COLO829 (cell line): ENCODE data around the gene TBC1D3B.
"Not testable (repeated sequence)": the region's sequence is repeated elsewhere in the genome, so short reads cannot be mapped to it uniquely, and the experiment has no call there.

Experiments used
- DNase-seq: peaks from one replicate; pipeline ENCODE4 v3.0.0; 2012; ENCODE audit warnings: low spot score

The TBC1D3B gene

GRCh38 chr17:36181446-36182175, 5.2 kb upstream of the TBC1D3B start:
- not testable (repeated sequence) for DNase-seq

- DNase-seq, result not testable (repeated sequence)
Observed at GRCh38 chr17:36168836-36169235, 7.6 kb downstream of the TBC1D3B start.

GRCh38 chr17:36153895-36154610, 22.4 kb downstream of the TBC1D3B start:
- no peak for DNase-seq

DNA sequence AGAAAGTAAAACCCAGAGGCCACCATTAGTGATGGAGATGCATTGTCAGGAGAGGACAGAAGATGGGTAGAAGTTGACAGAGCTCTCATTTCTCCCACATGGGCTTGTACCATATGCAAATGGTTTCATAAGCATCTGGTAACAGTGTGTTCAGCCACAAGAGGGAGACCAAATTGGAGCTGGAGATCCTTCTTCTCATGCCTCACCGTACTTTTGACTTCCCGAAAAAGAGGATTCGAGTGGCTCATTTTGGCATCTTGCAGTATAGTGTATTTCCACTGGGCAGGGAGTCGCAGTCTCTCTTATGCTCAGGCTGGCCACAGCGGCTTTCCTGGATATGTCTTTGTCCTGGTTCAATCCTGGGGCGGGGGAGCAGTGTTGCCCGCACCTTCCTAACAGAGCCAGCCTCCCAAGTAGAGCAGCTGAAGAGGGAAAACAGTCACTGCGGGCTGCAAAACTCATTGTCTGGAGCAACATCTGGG, 23.8 kb downstream of the TBC1D3B start:
- no peak for DNase-seq

DNA sequence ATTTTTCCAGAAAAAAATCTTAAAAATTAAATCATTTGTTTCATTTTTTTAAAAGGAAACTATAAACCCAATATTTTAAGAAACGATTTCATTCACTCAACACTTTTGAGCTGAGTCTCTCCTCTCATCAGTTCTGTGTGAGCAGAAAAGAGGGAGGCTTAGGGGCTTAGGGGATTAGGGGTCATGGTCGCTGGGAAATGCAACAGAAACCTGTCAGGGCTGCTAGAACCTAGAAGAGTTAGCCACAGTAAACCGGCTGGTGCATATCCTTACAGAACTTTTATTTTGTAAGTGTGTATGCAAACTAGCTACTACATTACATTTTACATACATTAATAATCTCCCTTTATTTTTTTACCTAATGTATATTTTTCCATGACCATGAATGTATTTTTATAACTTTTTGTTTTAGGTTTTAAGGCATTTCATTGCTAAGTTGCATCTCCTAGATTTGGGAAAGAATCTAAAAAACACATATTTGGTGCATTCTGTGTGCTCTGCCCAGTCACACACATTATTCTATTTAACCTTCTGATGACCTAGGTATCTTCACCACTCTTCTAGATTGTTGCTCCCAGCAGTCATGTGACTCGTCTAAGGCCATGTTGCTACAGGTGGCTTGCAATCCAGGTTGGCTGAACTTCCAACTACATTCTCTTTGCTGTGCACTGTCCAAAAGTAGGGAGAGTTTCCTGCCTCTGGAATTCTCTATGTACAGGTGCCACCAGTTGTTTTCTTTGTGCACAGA, 24.4 kb downstream of the TBC1D3B start:
- DNase-seq, result no peak

DNA sequence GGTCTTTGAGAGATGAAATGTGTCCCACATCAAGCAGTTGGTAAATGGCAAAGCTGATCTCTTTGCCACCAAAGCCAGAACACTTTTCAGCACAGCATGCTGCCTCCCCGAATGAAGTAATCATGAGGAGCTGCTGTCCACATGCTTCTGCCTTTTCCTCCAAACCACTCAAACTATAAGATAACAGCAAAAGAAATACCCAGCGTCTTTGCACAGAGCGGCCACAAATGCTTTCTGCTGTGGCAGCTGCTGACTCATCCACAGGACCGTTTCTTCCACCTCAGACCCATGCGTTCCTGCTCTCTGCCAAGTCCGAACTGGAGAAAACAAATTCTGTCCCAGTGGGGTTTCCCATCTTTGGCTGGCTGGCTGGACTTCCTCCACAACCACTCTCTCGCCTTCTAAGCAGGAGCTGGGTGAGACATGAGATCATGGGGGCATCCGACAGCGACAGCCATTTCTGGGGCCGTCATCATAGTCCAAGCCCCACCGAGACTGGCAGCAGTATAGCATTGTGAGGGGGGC, 27.1 kb downstream of the TBC1D3B start:
- no peak for DNase-seq

DNA sequence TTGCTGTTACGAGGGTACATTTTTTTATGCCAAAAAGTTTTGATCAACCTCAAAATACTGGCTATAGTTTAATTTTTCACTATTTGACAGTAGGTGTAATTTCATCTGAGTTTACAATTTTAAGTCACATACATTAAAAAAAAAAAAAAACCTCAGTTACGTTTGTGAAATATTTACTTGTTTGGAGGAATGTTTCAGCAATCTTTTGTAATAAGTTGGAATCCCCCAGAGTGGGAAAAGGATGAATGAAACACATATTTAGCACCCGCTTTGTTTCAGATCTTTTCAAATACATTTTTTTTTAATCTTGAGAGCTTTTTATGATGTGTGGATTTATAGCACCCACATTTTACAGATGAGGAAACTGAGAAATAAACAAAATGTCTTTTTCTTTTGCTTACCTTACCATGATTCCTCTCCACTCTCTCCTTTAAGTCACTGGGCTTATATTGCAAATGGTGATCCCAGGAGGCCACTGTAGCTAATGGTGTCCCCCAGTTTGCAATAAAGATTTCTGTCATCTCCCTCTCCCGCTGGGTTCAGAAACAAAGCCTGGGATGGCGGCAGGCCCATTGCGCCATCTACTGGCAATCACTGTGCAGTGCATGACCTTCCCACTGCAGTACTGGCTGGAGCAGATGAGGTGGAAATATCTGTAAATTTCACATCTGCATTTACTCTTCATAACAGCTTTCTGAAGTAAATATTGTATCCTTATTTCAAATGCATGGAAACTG, 27.7 kb downstream of the TBC1D3B start:
- peak; percentile 68 for DNase-seq

DNA sequence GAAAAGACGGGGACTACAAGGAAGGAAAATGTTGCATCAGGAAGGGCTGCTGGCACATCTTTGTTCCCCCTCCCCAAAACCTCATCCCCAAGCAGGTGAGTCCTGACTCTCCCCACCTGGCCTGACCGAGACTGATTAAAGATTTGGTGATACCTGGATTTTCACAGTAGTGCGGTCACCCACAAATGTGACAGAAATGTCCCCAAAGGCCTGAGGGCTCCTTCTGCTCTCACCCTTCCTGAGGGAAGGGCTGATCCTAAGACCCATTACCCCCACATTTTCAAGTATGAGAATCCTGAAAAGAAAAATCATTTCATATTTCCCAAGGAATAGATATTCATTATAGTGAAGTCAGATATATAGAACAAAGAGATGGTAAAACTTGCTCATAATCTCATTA, 28.8 kb downstream of the TBC1D3B start:
- no peak for DNase-seq

- no peak for DNase-seq
Observed at GRCh38 chr17:36144981-36145729, 31.3 kb downstream of the TBC1D3B start.

GRCh38 chr17:36144014-36144413, 32.4 kb downstream of the TBC1D3B start:
- no peak for DNase-seq

DNA sequence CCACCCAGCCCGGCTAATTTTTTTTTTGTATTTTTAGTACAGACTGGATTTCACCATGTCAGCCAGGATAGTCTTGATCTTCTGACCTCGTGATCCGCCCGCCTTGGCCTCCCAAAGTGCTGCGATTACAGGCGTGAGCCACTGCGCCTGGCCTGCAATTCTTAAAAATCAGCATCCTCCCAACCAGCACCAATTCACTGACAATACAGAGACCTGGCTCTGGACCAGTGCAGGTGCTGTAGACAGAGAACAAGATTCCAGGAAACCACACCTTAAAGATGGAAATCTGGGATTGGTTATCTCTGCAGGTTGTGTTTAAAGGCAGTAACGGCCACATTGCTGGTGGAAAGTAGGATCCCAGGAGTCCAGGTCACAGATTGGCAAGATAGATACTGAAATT, 33.6 kb downstream of the TBC1D3B start:
- no peak for DNase-seq

- DNase-seq, result no peak
Observed at GRCh38 chr17:36142235-36142634, 34.2 kb downstream of the TBC1D3B start.

DNA sequence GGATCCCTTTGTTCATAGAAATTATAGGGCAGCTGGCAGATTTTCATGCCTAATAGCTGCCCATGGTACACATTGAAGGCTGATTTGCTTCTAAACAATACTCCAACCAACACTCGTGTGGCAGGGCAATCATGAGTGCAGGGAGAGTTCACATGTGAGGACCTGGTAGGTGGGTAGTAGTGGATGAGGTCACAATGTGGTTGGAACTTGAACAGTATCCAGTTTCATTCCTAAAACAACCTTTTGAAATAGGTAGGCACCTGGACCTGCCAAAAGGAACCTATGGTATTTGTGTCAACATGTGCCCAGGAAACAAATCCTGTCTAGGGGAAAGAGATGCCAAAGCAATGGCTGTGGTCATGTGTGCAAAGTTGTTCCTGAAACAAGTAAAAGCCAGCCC, 40.0 kb downstream of the TBC1D3B start:
- no peak for DNase-seq

DNA sequence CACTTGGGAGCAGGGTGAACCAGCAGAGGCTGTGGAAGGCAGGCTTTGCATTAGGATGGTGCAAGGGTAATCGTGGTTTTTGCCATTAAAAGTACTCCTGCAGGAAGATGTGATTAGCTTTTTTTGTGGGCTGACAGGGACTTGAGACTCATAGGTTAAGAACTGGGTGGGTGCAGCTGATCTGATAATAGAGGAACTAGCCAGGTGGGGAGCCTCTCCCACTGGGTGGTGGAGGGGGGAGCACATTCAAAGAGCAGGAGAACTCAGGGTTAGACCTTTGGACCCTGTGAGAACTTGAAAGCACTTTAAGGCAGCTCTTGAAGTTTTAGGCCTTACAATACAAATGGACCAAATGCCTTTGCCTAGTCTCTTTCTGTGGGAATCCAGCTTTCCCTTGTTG, 40.4 kb downstream of the TBC1D3B start:
- no peak for DNase-seq

GRCh38 chr17:36135465-36135864, 41.0 kb downstream of the TBC1D3B start:
- no peak for DNase-seq

GRCh38 chr17:36133602-36134236, 42.7 kb downstream of the TBC1D3B start:
- DNase-seq, result peak; percentile 83

DNA sequence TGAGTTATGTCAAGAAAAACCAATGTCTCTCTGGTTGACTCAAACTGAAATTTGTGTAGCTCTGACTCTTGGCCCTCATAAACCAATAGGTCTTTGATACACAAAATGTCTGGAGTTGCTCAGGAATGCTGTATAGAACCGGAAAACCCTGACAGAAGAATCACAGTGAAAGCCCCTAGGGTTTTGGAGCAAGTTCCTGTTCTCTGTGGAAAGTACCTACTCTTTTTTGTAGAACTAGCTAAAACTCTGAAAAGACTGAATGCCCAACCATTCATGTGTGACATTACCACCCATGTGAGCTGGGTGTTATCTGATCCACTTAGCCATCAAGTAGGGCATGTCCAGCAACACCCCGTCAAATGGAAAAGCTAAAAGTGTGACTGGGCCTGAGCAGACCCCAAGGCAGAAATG, 44.0 kb downstream of the TBC1D3B start:
- no peak for DNase-seq

DNA sequence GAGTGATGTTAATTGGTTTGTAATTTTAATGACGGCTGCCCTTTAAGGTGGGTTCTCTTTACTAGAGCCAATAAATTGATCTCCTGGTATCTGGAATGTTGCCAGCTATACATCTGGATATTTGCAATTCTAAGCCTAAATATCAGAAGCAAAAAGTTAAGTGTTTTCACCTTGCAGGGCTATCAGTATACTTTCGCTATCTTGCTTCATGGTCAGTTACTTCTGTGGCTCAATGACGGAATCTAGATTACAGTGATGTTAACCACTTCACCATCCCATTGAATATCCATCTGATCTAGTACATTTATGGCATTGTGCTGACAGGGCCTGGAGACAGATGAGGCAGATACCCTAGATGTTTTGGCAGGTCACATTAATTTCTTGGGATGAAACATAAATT, 44.5 kb downstream of the TBC1D3B start:
- DNase-seq, result no peak

- DNase-seq, result no peak
Observed at GRCh38 chr17:36131421-36131820, 45.0 kb downstream of the TBC1D3B start.

DNA sequence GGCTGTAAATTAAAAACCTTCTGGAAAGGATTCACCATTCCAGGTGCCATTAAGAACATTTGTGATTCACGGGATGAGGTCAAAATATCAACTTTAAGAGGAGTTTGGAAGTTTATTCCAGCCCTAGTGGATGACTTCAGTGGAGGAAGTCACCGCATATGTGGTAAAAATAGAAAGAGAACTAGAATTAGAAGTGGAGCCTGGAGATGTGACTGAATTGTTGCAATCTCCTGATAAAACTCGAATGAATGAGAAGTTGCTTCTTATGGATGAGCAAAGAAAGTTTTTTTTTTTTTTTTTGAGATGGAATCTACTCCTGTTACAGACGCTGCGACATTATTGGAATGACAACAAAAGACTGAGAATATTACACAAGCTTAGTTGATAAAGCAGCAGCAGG, 46.1 kb downstream of the TBC1D3B start:
- DNase-seq, result no peak

GRCh38 chr17:36129616-36130015, 46.8 kb downstream of the TBC1D3B start:
- DNase-seq, result no peak
